Activated T-helper 17 cell treated with anti-CD3 and anti-CD28 coated beads, Interleukin-2, amount 50 U/mL, for 72 hours (primary cell): ENCODE results near the gene BATF3. TPM values are rescaled to one million over a fixed set of nuclear protein-coding genes. Genes with fewer than 3 reads are reported as not detected.
"Not testable (repeated sequence)": the region's sequence is repeated elsewhere in the genome, so short reads cannot be mapped to it uniquely, and the experiment has no call there.

Experiments
- ATAC-seq: fragments of 150-1000 bp; cut with Tn5 transposase; replicated peaks from 2 replicates; pipeline ENCODE4 v1.10.0; 2021; ENCODE audit warnings: mild to moderate bottlenecking, moderate library complexity
- H3K27ac Mint-ChIP-seq: one replicate; pipeline ENCODE4 v1.8.0; 2022; ENCODE audit warnings: mixed read lengths
- H3K27me3 Mint-ChIP-seq: one replicate; pipeline ENCODE4 v1.8.0; 2022; ENCODE audit warnings: mixed read lengths
- H3K36me3 Mint-ChIP-seq: one replicate; pipeline ENCODE4 v1.8.0; 2022; ENCODE audit warnings: low read depth, mild to moderate bottlenecking, mixed read lengths
- H3K4me1 Mint-ChIP-seq: one replicate; pipeline ENCODE4 v1.8.0; 2022; ENCODE audit warnings: mixed read lengths
- H3K4me3 Mint-ChIP-seq: one replicate; pipeline ENCODE4 v1.8.0; 2022; ENCODE audit warnings: mild to moderate bottlenecking, mixed read lengths
- H3K9me3 Mint-ChIP-seq: one replicate; pipeline ENCODE4 v1.8.0; 2022; ENCODE audit warnings: mixed read lengths
- total RNA-seq, 2 donors: library from RNA; stranded (reverse); gene quantifications; one replicate each; pipeline ENCODE4 v1.2.3, GENCODE V29; 2022

Gene BATF3
- total RNA-seq, 2 donors from 2014 or later = 97.3 to 129 TPM

DNA sequence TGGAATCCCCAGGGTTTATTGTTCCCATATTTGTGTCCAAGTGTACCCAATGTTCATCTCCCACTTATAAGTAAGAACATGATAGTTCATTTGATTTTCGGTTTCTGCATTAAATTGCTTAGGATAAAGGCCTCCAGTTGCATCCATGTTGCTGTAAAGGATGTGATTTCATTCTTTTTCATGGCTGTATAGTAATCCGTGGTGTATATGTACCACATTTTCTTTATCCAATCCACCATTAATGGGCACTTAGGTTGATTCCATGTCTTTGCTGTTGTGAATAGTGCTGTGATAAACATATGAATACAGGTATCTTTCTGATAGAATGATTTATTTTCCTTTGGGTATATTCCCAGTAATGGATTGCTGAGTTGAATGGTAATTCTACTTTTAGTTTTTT, 20.0 kb upstream of the BATF3 start:
- Mint-ChIP-seq H3K4me1 (peaks cover 20% of the 10 kb centered on the region), H3K4me3 (no peak overlapping the region), H3K36me3 (no peaks in the 10 kb centered on the region), H3K9me3 (no peaks in the 10 kb centered on the region), H3K27me3 (peaks cover 3% of the 10 kb centered on the region), H3K27ac (no peak overlapping the region)
- ATAC-seq = no peak

DNA sequence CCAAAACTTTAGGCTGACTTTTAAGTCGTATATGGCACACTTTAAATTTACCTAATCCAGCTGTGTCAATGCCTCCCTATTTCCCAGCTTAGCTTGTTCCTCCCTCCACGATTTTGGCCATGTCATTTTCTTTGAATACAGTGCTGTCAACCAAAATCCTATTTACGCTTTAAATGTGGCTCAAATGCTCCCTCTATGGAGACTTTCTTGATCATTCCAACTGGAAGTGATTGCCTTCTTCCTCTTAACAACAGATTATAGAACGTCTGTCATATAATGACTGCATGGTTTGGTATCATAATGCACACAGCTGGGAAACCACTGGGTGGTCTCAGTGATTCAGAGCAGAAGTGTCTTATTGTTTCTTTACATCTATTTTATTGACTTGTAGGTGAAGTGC, 18.9 kb upstream of the BATF3 start:
- Mint-ChIP-seq H3K27ac (no peak overlapping the region), H3K4me1 (peaks cover 23% of the 10 kb centered on the region), H3K9me3 (no peaks in the 10 kb centered on the region), H3K27me3 (peaks cover 3% of the 10 kb centered on the region), H3K36me3 (no peaks in the 10 kb centered on the region), H3K4me3 (no peak overlapping the region)
- ATAC-seq = no peak

DNA sequence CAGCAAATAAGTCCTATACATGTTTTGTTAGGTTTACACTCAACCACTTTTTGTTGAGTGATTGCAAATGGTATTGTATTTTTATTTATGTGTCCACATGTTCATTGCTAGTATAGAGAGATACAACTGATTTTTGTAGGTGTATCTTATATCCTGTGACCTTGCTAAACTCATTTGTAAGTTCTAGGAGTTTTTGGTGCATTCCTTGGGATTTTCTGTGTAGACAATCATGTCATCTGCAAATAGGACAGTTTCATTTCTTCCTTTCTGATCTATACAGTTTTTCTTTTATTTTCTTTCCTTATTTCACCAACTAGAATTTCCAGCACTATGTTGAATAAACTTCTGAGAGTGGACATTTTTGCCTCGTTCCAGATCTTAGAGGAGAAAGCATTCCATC, 16.5 kb upstream of the BATF3 start:
- no peaks in the 10 kb centered on the region for H3K9me3 Mint-ChIP-seq
- no peak for ATAC-seq
- no peak overlapping the region for H3K27ac Mint-ChIP-seq
- no peaks in the 10 kb centered on the region for H3K36me3 Mint-ChIP-seq
- H3K4me1 Mint-ChIP-seq = peaks cover 14% of the 10 kb centered on the region
- H3K27me3 Mint-ChIP-seq = peaks cover 3% of the 10 kb centered on the region
- H3K4me3 Mint-ChIP-seq = no peak overlapping the region

DNA sequence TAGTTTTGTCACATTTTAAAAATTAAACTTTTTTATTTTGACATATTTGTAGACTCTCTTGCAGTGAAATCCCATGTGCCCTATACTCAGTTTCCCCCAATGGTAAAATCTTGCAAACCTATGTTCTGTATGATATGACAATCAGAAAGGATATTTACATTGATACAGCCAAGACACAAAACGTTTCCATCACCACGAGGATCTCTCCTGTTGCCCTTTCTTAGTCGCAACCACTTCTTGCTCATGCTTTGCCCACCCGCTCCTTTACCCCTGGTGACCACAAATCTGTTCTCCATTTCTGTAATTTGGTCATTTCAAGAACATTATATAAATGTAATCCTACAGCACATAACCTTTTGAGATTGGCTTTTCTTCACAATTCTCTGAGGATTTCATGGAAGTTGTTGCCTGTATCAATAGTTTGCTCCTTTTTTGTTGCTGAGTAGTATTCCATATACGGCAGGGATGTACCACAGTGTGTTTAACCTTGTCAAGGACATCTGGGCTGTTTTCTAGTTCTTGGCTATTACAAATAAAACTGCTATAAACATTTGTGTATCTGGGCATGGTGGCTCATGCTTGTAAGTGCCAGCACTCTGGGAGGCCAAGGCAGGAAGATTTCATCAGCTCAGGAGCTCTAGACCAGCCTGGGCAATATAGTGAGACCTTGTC, 14.0 kb upstream of the BATF3 start:
- Mint-ChIP-seq H3K9me3 (no peaks in the 10 kb centered on the region), H3K27me3 (peaks cover 3% of the 10 kb centered on the region), H3K4me3 (peak overlapping the region; percentile 33), H3K27ac (peak overlapping the region; percentile 75), H3K36me3 (no peaks in the 10 kb centered on the region), H3K4me1 (peaks cover 15% of the 10 kb centered on the region)
- ATAC-seq = peak; percentile 13

DNA sequence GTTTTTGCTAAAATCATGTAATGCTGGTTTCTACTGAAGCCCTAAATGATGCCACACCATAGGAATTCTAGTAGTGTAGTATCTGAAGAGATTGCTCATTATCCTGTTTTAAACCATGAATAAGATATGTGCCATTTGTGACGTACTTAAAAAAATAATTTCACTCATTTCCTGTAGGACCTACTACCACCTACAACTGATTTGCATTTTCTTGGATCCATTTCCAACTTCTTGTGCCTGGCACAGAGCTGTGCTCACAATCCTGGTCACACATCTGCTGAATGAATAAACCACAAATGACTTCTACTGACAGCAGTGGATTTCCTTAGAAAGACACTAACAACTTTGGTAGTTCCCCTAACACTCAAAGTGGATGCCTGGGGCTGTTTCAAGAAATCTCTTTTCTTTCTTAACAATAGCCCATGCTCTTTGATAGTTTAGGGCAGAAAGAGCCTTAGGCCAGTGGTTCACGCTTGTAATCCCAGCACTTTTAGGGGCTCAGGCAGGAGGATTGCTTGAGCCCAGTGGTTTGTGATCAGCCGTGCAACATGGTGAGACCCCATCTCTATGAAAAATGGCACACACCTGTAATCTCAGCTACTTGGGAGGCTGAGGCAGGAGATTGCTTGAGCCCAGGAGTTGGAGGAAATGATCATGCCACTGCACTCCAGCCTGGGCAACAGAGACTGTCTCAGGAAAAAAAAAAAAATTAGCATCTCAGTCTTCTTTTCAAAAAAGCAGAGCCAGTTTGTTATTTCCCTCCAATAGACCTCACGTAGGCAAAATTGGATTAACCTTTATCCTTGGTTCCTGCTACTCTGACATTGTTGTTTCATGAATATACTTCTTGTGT, 13.0 kb upstream of the BATF3 start:
- Mint-ChIP-seq H3K4me3 (peak overlapping the region; percentile 33), H3K27ac (peak overlapping the region; percentile 75), H3K9me3 (no peaks in the 10 kb centered on the region), H3K36me3 (no peaks in the 10 kb centered on the region), H3K27me3 (peaks cover 3% of the 10 kb centered on the region), H3K4me1 (peaks cover 15% of the 10 kb centered on the region)
- peak; percentile 89 for ATAC-seq

DNA sequence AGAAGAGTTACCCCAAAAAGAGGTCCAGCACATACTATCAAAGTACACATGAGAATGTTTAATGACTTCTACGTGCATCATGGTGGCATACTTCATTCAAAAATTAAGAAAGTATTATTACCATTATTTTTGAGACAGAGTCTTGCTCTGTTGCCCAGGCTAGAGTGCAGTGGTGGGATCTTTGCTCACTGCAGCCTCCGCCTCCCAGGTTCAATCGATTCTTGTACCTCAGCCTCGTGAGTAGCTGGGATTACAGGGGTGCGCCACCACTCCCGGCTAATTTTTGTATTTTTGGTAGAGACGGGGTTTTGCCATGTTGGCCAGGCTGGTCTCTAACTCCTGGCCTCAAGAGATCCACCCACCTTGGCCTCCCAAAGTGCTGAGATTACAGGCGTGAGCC, 12.3 kb upstream of the BATF3 start:
- not testable (repeated sequence) for H3K36me3 Mint-ChIP-seq, H3K27me3 Mint-ChIP-seq, ATAC-seq, H3K9me3 Mint-ChIP-seq
- H3K4me3 Mint-ChIP-seq = peak overlapping the region; percentile 33
- peak overlapping the region; percentile 53 for H3K27ac Mint-ChIP-seq
- H3K4me1 Mint-ChIP-seq = peaks cover 15% of the 10 kb centered on the region

DNA sequence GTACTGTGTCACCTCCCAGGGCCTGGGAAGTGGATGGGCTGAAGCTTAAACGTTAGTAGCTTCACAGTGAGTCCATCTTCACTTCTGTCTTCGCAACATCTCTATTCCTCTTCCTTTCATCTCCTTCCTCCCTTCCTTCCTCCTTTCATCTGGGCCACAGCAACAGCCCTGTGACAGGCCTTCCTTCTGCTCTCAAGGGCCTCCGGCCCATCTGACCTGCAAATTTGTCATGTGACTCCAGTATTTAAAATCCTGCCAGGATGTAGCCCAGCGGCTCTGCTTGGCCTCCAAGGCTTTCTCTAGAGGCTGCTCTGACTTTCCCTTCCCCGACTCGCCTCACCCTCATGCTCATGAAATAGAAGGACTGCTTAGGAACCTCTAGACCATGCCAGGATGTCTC, 10.9 kb upstream of the BATF3 start:
- Mint-ChIP-seq H3K27me3 (no peaks in the 10 kb centered on the region), H3K27ac (peak overlapping the region; percentile 84), H3K4me3 (no peak overlapping the region), H3K9me3 (no peaks in the 10 kb centered on the region), H3K4me1 (peaks cover 15% of the 10 kb centered on the region), H3K36me3 (no peaks in the 10 kb centered on the region)
- ATAC-seq = no peak

DNA sequence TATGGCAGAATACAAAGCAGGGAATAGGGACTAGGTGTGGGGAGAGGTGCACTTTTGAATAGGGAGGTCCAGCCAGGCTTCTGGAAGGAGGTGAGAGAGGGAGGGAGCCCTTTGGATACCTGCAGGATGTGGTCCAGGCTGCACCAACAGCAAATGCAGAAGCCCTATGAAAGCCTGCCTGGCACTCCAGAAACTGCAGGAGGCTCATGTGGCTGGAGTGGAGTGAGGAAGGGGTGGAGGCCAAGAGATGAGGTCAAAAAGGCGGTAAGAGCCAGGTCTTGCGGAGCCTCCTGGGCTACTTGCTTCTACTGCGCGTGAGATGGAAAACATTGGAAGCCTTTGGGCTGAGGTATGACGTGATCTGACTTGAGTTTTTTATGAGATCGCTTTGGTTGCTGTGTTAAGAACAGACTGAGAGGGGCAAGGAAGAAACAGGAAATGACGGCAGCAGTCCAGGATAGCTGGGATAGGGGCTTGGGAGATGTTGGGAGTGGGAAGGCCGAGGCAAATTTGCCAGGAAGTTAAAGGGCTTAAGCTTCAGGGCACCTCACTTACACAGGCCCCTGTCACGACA, 4.4 kb upstream of the BATF3 start:
- no peak for ATAC-seq
- Mint-ChIP-seq H3K4me3 (peak overlapping the region; percentile 94), H3K27ac (peak overlapping the region; percentile 51)

DNA sequence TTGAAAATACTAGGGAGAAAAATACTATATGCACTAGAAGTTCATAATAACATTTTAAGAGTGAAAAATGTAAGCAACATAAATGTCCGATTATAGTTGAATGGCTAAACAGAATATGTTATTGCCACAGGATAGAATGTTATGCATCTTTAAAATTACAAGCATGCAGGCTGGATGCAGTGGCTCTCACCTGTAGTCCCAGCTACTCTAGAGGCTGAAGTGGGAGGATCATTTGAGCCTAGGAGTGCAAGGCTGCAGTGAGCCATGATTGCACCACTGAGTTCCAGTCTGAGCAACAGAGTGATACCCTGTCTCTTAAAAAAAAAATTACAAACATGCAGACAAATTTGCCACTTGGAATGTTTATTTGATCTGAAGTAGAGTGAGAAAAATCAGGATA, 3.0 kb upstream of the BATF3 start:
- Mint-ChIP-seq H3K27ac (no peak overlapping the region), H3K4me1 (peaks cover 28% of the 10 kb centered on the region), H3K4me3 (peak overlapping the region; percentile 94), H3K36me3 (no peaks in the 10 kb centered on the region), H3K9me3 (no peaks in the 10 kb centered on the region), H3K27me3 (no peaks in the 10 kb centered on the region)
- ATAC-seq = no peak

More for the DNA sequence above, 4.4 kb upstream of the BATF3 start:
- Mint-ChIP-seq H3K9me3 (no peaks in the 10 kb centered on the region), H3K27me3 (no peaks in the 10 kb centered on the region), H3K4me1 (peaks cover 19% of the 10 kb centered on the region), H3K36me3 (no peaks in the 10 kb centered on the region)

DNA sequence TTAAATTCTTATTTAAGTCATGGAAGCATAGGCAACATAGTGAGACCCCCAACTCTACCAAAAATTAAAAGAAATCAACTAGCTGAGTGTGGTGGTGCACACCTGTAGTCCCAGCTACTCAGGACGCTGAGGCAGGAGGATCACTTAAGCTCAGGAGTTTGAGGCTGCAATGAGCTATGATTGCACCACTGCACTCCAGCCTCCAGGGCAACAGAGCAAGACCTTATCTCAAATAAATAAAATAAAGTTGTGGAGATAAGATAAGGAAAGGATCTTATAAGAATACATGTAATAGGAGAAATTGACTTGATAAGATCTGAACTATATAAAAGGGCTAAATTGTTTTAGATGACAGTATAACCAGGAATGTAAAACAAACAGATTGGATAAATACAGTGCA, 2.3 kb upstream of the BATF3 start:
- Mint-ChIP-seq H3K4me1 (peaks cover 36% of the 10 kb centered on the region), H3K4me3 (peak overlapping the region; percentile 94), H3K27me3 (no peaks in the 10 kb centered on the region), H3K9me3 (no peaks in the 10 kb centered on the region), H3K27ac (no peak overlapping the region), H3K36me3 (no peaks in the 10 kb centered on the region)
- no peak for ATAC-seq

DNA sequence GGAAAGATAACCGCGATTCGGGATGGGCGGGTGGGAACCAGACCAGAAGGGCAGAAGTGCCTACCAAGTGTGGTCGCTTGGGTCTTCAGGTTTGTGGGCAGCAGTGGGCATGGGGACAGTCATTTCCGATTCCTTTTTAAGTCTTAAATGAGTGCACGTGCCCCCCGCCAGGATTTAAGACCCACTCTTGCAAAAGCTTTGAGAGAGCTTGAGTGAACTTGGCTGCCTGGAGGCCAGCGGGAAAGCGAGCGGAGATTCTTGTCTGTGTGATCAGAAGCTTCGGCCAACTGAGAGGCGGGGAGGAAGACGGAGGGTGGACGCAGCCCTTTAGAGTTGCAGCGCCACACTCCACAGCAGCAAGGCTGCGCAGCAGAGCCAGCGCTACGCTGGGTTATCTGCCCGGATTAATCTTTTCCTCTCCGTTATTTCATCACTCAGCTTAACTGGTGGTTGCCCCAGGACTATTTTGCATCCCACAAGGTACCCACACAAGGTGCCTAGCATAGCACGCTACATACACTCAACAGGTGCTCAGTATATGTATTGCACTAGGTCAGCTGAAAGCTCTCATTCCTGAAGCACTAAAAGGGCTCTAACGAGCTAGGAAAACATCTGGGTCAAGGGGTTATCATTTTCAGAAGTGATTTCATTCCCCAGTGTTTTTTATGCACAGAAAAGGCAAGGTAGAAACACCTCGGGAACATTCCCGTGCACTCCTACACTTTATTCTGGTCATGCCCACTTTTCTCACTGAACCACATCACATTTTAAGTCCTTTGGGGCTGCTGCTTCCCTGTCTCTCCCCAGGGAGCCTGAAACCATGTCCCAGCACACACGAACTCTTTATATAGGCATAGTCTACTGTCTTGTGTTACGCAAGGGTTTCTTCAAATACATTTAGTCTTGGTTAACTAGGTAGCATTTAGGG, 1.5 kb upstream of the BATF3 start:
- H3K4me3 Mint-ChIP-seq = peak overlapping the region; percentile 94
- H3K27ac Mint-ChIP-seq = peak overlapping the region; percentile 57
- peak; percentile 12 for ATAC-seq
- no peaks in the 10 kb centered on the region for H3K27me3 Mint-ChIP-seq
- H3K9me3 Mint-ChIP-seq = no peaks in the 10 kb centered on the region
- H3K4me1 Mint-ChIP-seq = peaks cover 41% of the 10 kb centered on the region
- no peaks in the 10 kb centered on the region for H3K36me3 Mint-ChIP-seq

DNA sequence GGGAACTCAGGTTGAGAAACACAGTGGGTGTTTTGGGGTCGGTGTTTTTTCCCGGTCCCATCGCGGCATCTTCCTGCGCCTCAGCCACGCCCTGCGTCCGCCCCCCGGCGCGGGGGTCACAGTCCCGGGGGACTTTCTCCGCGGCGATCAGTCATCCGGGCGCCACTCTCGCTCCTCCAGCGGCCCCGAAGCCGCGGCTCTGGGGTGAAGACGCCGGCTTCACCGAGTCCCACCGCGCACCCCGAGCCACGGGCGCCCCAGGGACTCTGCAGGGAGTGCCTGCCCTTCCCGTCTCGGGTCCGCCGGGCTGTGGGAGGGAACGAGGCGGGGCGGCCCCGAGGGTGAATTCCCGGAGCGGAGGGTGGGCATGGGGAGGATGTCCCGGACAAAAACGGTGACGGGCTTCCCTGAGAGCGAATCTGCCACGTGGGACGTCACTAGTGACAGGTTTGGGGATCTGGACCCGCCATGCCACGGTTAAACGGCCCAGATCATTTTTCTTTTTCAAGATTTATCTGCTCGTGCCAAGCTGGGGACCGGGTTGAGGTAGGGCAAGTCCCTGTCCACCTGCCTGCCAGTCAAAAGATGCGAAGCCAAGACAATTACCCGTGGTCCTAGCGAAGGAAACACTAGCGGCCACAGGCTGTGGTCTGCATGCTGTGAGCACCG, 717 bp upstream of the BATF3 start:
- Mint-ChIP-seq H3K4me1 (peaks cover 42% of the 10 kb centered on the region), H3K4me3 (peak overlapping the region; percentile 94), H3K27ac (peak overlapping the region; percentile 57), H3K9me3 (no peaks in the 10 kb centered on the region), H3K36me3 (no peaks in the 10 kb centered on the region), H3K27me3 (no peaks in the 10 kb centered on the region)
- ATAC-seq = peak; percentile 32

DNA sequence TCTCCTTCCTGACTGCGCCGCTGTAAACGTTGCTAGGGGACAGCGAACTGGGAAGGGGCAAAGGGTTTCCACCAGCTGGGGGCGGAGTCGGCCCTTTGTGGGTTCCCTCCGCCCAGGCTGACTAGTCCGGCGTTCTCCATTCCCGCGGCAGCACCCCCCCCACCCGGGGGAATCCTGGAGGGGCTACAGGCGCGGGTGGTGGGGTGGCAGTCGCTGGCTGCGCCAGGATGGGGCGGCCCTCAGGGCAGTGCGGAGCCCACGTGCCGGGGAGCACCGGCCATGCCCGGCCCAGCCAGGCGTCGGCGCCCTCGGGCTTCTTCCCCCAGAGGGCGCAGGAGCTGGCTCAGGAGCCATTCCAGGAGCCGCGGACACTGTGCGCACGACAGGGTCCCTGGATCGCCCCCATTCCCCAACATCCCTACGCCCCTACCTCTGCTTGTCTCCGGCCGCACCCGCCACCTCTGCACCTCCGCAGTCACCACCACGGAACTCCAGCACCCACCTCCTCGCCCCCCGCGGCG, 476 bp downstream of the BATF3 start:
- Mint-ChIP-seq H3K36me3 (no peaks in the 10 kb centered on the region), H3K4me1 (peaks cover 39% of the 10 kb centered on the region), H3K4me3 (peak overlapping the region; percentile 94), H3K27me3 (no peaks in the 10 kb centered on the region), H3K9me3 (no peaks in the 10 kb centered on the region), H3K27ac (peak overlapping the region; percentile 76)
- ATAC-seq = peak; percentile 70
